Lower leg skin (tissue), 4 donors: ENCODE data around the gene EPN1. TPM values are rescaled to one million over a fixed set of nuclear protein-coding genes. Genes with fewer than 3 reads are reported as not detected.

ENCODE experiments used
- DNase-seq, 2 donors: peaks; one replicate each; pipeline ENCODE4 v3.0.0-alpha.2; 2019; ENCODE audit warnings: low spot score in 2 of 2
- H3K4me3 ChIP-seq: fragments of 200-600 bp; sonication (generic); 2 replicates; pipeline ENCODE4 v1.5.1; 2017; ENCODE audit warnings: mild to moderate bottlenecking, low read depth; ENCODE audit not compliant: poor library complexity, severe bottlenecking
- CTCF ChIP-seq, 3 donors: fragments of 450-650 bp; IDR thresholded peaks; one replicate each; pipeline ENCODE4 v1.5.1; 2016; ENCODE audit warnings: antibody characterized with exemption in 3 of 3, mild to moderate bottlenecking in 3 of 3, moderate library complexity in 2 of 3
- POLR2A ChIP-seq, 2 donors: fragments of 450-650 bp; IDR thresholded peaks; one replicate each; pipeline ENCODE4 v1.6.1; 2016 to 2017; ENCODE audit warnings: antibody characterized with exemption in 2 of 2, mild to moderate bottlenecking in 1 of 2, moderate library complexity in 1 of 2
- WGBS, 2 donors: methylation state at CpG; one replicate each; pipeline ENCODE4 v1.1.5; 2018; 5-methylcytosine and 5-hydroxymethylcytosine counted together
- intact Hi-C: fragments of 100-400 bp; cut with DNase I; formaldehyde crosslinking; loops from one replicate; pipeline ENCODE4 v1.15.0; 2023; ENCODE audit warnings: low total_unique reads
- total RNA-seq, 4 donors: library from RNA; depleted of rRNA; stranded (reverse); fragments of >200 nt; gene quantifications; one replicate each; pipeline ENCODE4 v1.1.0, GENCODE V29; 2016

EPN1 gene
- total RNA-seq, 4 donors from 2014 or later = 81.2 to 189 (median 120) TPM

GRCh38 chr19:55699221-55699620, 24.2 kb downstream of the EPN1 start:
- H3K4me3 ChIP-seq = no peak overlapping the region
- DNase-seq = peak in 1 of 2 donors; percentile 29
- WGBS, 2 donors = 87 to 88% methylated on average over 11 of the region's 11 CpGs
- no peak for TF ChIP-seq POLR2A (IDR thresholded peaks at IDR 0.05)
- no peak for TF ChIP-seq CTCF (IDR thresholded peaks at IDR 0.05)
- intact Hi-C loops = no loop called here

GRCh38 chr19:55700813-55701212, 25.8 kb downstream of the EPN1 start:
- intact Hi-C loops = no loop called here
- TF ChIP-seq POLR2A (IDR thresholded peaks at IDR 0.05) (no peak), CTCF (IDR thresholded peaks at IDR 0.05) (no peak)
- no peak overlapping the region for H3K4me3 ChIP-seq
- WGBS, 2 donors = 83 to 94% methylated on average over 12 of the region's 12 CpGs
- peak in 1 of 2 donors; percentile 49 for DNase-seq

- intact Hi-C loops = no loop called here
- peak in 1 of 2 donors; percentile 59 for DNase-seq
- TF ChIP-seq CTCF (IDR thresholded peaks at IDR 0.05) = no peak
- no peak for TF ChIP-seq POLR2A (IDR thresholded peaks at IDR 0.05)
- 73 to 74% methylated on average over 13 of the region's 13 CpGs for WGBS, 2 donors
- H3K4me3 ChIP-seq = no peak overlapping the region
These were observed 27.2 kb downstream of the EPN1 start for GRCh38 chr19:55702131-55702627.

DNA sequence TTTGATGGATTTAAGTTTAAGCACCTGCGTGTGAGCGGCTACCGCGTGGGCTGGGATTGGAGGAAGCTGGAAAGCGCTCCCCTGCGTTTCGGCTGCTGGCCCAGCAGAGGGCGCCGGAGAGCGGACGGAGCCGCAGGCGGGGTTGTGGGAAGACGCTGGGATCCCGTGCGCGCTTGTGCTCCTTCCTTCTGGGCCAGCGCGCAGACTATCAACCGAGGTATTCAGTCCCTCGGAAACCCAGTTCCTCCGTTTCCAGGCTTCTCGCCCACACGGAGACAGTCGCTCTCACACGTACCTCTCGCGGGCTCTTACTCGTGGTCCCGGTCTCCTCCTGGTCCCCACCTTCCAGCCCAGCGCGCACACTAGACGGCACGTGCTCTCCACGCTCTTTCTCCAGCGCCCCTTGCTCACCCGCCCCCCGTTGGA, 28.8 kb downstream of the EPN1 start:
- TF ChIP-seq POLR2A (IDR thresholded peaks at IDR 0.05) (no peak), CTCF (IDR thresholded peaks at IDR 0.05) (no peak)
- WGBS, 2 donors = 47 to 58% methylated on average over 38 of the region's 38 CpGs
- intact Hi-C loops = no loop called here
- peak in 1 of 2 donors; percentile 77 for DNase-seq
- H3K4me3 ChIP-seq = no peak overlapping the region

DNA sequence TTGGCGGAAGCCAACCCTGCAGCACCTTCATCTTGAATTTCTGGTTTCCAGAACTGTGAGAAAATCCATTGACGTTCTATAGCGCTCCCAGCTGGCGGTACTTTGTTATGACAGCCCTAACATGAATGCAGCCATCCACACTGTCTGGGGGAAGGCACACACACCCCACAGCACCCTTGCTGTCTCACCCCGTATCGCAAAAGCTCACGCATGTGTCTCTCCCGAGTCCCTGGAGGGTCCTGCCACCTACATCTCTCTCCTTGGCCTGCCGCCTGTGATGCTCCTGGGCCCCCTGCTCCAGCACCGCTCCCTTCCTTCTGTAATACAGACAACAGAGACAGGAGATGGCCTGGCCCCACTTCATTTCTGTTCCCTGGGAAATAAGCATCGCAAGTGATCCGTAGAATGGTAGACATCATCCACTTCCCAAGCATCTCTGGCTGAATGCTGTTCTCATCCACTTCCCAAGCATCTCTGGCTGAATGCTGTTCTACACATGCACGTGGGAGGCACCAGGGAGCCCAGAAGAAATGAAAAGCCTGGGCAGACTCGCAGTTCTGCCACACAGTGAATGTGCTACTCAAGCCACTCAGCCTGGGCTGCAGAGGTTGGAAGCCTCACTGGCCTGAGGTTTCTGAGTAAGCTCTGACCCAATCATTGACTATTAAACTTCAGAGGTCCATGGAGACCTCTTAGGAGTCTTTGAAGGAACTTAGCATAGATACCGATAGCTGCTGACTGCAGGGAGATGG, 29.6 kb downstream of the EPN1 start:
- peak in 1 of 2 donors; percentile 65 for DNase-seq
- 89 to 92% methylated on average over 15 of the region's 15 CpGs for WGBS, 2 donors
- intact Hi-C loops = no loop called here
- no peak overlapping the region for H3K4me3 ChIP-seq
- no peak for TF ChIP-seq POLR2A (IDR thresholded peaks at IDR 0.05)
- no peak for TF ChIP-seq CTCF (IDR thresholded peaks at IDR 0.05)
